Measurements from ENCODE around the gene WNT5B. TPM values are rescaled to one million over a fixed set of nuclear protein-coding genes. Genes with fewer than 3 reads are reported as not detected.

The WNT5B gene
- polyA plus RNA-seq, 4 donors = 0.67 to 4.9 (median 2.3) TPM

DNA sequence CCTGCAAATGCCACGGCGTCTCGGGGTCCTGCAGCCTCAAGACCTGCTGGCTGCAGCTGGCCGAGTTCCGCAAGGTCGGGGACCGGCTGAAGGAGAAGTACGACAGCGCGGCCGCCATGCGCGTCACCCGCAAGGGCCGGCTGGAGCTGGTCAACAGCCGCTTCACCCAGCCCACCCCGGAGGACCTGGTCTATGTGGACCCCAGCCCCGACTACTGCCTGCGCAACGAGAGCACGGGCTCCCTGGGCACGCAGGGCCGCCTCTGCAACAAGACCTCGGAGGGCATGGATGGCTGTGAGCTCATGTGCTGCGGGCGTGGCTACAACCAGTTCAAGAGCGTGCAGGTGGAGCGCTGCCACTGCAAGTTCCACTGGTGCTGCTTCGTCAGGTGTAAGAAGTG, 16.8 kb downstream of the WNT5B start:
- H3K9me3 ChIP-seq (ENCODE audit: control insufficient read depth in 2 of 2, insufficient read depth in 1 of 2, low read depth in 1 of 2, low read length in 1 of 2) = no peaks in the 10 kb centered on the region
- no peak for DNase-seq
- FAIRE-seq = no peak
- H3K27ac ChIP-seq (ENCODE audit: low read depth in 1 of 3, low read length in 2 of 3) = no peak overlapping the region
- WGBS, 3 donors = 96 to 99% (median 97%) methylated on average over 29 of the region's 29 CpGs
- peaks cover 0 to 12% (median 0%) of the 10 kb centered on the region in 3 donors for H3K36me3 ChIP-seq (ENCODE audit: control insufficient read depth in 3 of 3, insufficient read depth in 2 of 3, low read depth in 1 of 3, low read length in 3 of 3)
- H3K4me1 ChIP-seq (ENCODE audit: control insufficient read depth in 3 of 3, insufficient read depth in 2 of 3, low read depth in 1 of 3, low read length in 2 of 3) = peaks cover 0 to 9% (median 0%) of the 10 kb centered on the region in 3 donors
- H3K4me3 ChIP-seq (ENCODE audit: low read depth in 1 of 3, low read length in 3 of 3) = no peak overlapping the region
- H3K27me3 ChIP-seq (ENCODE audit: control insufficient read depth in 3 of 3, insufficient read depth in 3 of 3, low read length in 3 of 3) = peaks cover 0 to 3% (median 0%) of the 10 kb centered on the region in 3 donors

- Histone ChIP-seq H3K4me3 (ENCODE audit: low read depth in 1 of 3, low read length in 3 of 3) (no peak overlapping the region), H3K27me3 (ENCODE audit: control insufficient read depth in 3 of 3, insufficient read depth in 3 of 3, low read length in 3 of 3) (peaks cover 0 to 6% (median 0%) of the 10 kb centered on the region in 3 donors), H3K27ac (ENCODE audit: low read depth in 1 of 3, low read length in 2 of 3) (no peak overlapping the region), H3K36me3 (ENCODE audit: control insufficient read depth in 3 of 3, insufficient read depth in 2 of 3, low read depth in 1 of 3, low read length in 3 of 3) (peaks cover 0 to 12% (median 0%) of the 10 kb centered on the region in 3 donors), H3K9me3 (ENCODE audit: control insufficient read depth in 2 of 2, insufficient read depth in 1 of 2, low read depth in 1 of 2, low read length in 1 of 2) (no peaks in the 10 kb centered on the region), H3K4me1 (ENCODE audit: control insufficient read depth in 3 of 3, insufficient read depth in 2 of 3, low read depth in 1 of 3, low read length in 2 of 3) (peaks cover 0 to 9% (median 0%) of the 10 kb centered on the region in 3 donors)
- 83 to 87% (median 83%) methylated on average over 21 of the region's 21 CpGs for WGBS, 3 donors
- no peak for FAIRE-seq
- DNase-seq = no peak
Observed at GRCh38 chr12:1646569-1647284, 17.7 kb downstream of the WNT5B start.

DNA sequence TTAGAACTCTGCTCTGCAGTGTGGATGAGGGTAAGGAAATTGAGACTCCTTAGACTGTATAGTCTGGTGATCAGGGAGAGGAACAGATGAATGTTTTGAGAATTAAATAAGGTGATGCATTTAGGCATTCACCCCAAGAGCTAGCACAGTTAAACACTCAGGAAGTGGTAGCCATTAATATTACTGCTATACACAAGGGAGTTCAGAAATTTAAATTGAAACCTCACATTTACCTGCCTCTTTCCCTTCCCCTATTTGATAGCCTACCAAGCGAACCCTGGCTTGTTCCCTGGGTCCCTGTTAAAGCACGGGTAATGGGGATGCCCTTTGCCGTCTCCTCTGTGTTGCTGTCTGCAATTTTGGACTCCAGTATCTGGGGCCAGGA, 18.2 kb downstream of the WNT5B start:
- H3K36me3 ChIP-seq (ENCODE audit: control insufficient read depth in 3 of 3, insufficient read depth in 2 of 3, low read depth in 1 of 3, low read length in 3 of 3) = peaks cover 0 to 12% (median 0%) of the 10 kb centered on the region in 3 donors
- no peak for FAIRE-seq
- no peaks in the 10 kb centered on the region for H3K9me3 ChIP-seq (ENCODE audit: control insufficient read depth in 2 of 2, insufficient read depth in 1 of 2, low read depth in 1 of 2, low read length in 1 of 2)
- no peak overlapping the region for H3K4me3 ChIP-seq (ENCODE audit: low read depth in 1 of 3, low read length in 3 of 3)
- peaks cover 0 to 5% (median 0%) of the 10 kb centered on the region in 3 donors for H3K4me1 ChIP-seq (ENCODE audit: control insufficient read depth in 3 of 3, insufficient read depth in 2 of 3, low read depth in 1 of 3, low read length in 2 of 3)
- H3K27me3 ChIP-seq (ENCODE audit: control insufficient read depth in 3 of 3, insufficient read depth in 3 of 3, low read length in 3 of 3) = peaks cover 0 to 5% (median 0%) of the 10 kb centered on the region in 3 donors
- H3K27ac ChIP-seq (ENCODE audit: low read depth in 1 of 3, low read length in 2 of 3) = no peak overlapping the region
- no peak for DNase-seq
- WGBS, 3 donors = 91 to 95% (median 91%) methylated on average over 3 of the region's 3 CpGs

GRCh38 chr12:1650260-1650977, 21.4 kb downstream of the WNT5B start:
- no peaks in the 10 kb centered on the region for H3K9me3 ChIP-seq (ENCODE audit: control insufficient read depth in 2 of 2, insufficient read depth in 1 of 2, low read depth in 1 of 2, low read length in 1 of 2)
- no peaks in the 10 kb centered on the region for H3K4me1 ChIP-seq (ENCODE audit: control insufficient read depth in 3 of 3, insufficient read depth in 2 of 3, low read depth in 1 of 3, low read length in 2 of 3)
- H3K27me3 ChIP-seq (ENCODE audit: control insufficient read depth in 3 of 3, insufficient read depth in 3 of 3, low read length in 3 of 3) = peaks cover 0 to 5% (median 0%) of the 10 kb centered on the region in 3 donors
- DNase-seq (no peak), FAIRE-seq (no peak)
- peak overlapping the region in 1 of 3 donors; percentile 13 for H3K27ac ChIP-seq (ENCODE audit: low read depth in 1 of 3, low read length in 2 of 3)
- no peak overlapping the region for H3K4me3 ChIP-seq (ENCODE audit: low read depth in 1 of 3, low read length in 3 of 3)
- H3K36me3 ChIP-seq (ENCODE audit: control insufficient read depth in 3 of 3, insufficient read depth in 2 of 3, low read depth in 1 of 3, low read length in 3 of 3) = peaks cover 0 to 12% (median 0%) of the 10 kb centered on the region in 3 donors
- 48 to 55% (median 55%) methylated on average over 5 of the region's 5 CpGs for WGBS, 3 donors

DNA sequence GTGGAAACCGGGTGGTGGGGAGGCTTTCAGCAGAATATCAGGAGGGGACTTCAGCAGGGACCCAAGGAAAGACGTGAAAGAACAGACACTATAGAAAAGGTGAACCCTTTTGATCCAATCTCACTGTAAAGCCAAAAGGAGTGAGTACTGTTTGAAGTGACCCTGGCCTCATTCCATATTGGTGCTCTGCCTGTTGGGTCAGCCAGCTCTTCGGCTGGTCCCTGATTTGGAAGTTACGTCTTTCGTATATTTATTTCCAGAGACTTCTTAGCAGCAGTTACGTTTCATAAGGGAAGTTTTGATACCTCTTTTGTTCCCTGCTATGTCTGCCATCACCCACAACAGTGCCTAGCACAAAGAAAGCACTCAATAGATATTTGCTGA, 21.9 kb downstream of the WNT5B start:
- Histone ChIP-seq H3K36me3 (ENCODE audit: control insufficient read depth in 3 of 3, insufficient read depth in 2 of 3, low read depth in 1 of 3, low read length in 3 of 3) (peaks cover 0 to 10% (median 0%) of the 10 kb centered on the region in 3 donors), H3K9me3 (ENCODE audit: control insufficient read depth in 2 of 2, insufficient read depth in 1 of 2, low read depth in 1 of 2, low read length in 1 of 2) (no peaks in the 10 kb centered on the region), H3K27ac (ENCODE audit: low read depth in 1 of 3, low read length in 2 of 3) (peak overlapping the region in 1 of 3 donors; percentile 13), H3K4me3 (ENCODE audit: low read depth in 1 of 3, low read length in 3 of 3) (no peak overlapping the region), H3K4me1 (ENCODE audit: control insufficient read depth in 3 of 3, insufficient read depth in 2 of 3, low read depth in 1 of 3, low read length in 2 of 3) (no peaks in the 10 kb centered on the region), H3K27me3 (ENCODE audit: control insufficient read depth in 3 of 3, insufficient read depth in 3 of 3, low read length in 3 of 3) (peaks cover 0 to 5% (median 0%) of the 10 kb centered on the region in 3 donors)
- no peak for DNase-seq
- WGBS, 3 donors = 63 to 77% (median 73%) methylated on average over 6 of the region's 6 CpGs
- FAIRE-seq = no peak

GRCh38 chr12:1651946-1652345, 22.9 kb downstream of the WNT5B start:
- Histone ChIP-seq H3K4me1 (ENCODE audit: control insufficient read depth in 3 of 3, insufficient read depth in 2 of 3, low read depth in 1 of 3, low read length in 2 of 3) (no peaks in the 10 kb centered on the region), H3K27ac (ENCODE audit: low read depth in 1 of 3, low read length in 2 of 3) (no peak overlapping the region), H3K9me3 (ENCODE audit: control insufficient read depth in 2 of 2, insufficient read depth in 1 of 2, low read depth in 1 of 2, low read length in 1 of 2) (no peaks in the 10 kb centered on the region), H3K4me3 (ENCODE audit: low read depth in 1 of 3, low read length in 3 of 3) (no peak overlapping the region), H3K36me3 (ENCODE audit: control insufficient read depth in 3 of 3, insufficient read depth in 2 of 3, low read depth in 1 of 3, low read length in 3 of 3) (peaks cover 0 to under 1% (median 0%) of the 10 kb centered on the region in 3 donors), H3K27me3 (ENCODE audit: control insufficient read depth in 3 of 3, insufficient read depth in 3 of 3, low read length in 3 of 3) (peaks cover 0 to 5% (median 0%) of the 10 kb centered on the region in 3 donors)
- FAIRE-seq = no peak
- DNase-seq = no peak

DNA sequence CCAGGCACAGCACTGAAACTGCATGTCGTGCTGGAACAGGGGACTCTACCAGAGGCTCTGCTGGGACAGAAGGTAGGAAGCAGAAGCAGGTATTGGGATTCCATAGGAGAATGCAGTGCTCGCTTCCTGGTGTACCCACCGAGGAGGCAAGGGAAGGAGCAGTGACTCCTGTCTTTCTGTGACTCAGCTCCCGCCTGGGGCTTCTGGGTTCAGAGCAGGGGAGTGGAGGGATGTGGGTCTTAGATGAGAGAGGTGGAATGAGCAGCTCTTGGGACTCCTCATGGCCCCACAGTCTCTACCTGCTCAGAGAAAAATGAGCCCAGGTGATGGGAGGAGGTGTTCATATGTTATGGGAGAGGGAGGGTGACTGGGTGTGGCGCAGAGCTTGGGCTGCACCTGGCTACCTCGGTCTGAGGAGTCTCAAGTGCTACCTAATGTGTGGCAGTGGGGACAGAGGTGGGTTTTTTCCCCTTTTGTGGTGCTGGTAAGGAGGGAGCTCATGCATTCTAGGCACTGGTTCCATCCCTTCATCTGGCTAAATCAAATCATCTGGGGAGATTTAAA, 26.3 kb downstream of the WNT5B start:
- DNase-seq = peak in 1 of 2 donors; percentile 46
- Histone ChIP-seq H3K4me3 (ENCODE audit: low read depth in 1 of 3, low read length in 3 of 3) (no peak overlapping the region), H3K9me3 (ENCODE audit: control insufficient read depth in 2 of 2, insufficient read depth in 1 of 2, low read depth in 1 of 2, low read length in 1 of 2) (no peaks in the 10 kb centered on the region), H3K27ac (ENCODE audit: low read depth in 1 of 3, low read length in 2 of 3) (no peak overlapping the region), H3K36me3 (ENCODE audit: control insufficient read depth in 3 of 3, insufficient read depth in 2 of 3, low read depth in 1 of 3, low read length in 3 of 3) (no peaks in the 10 kb centered on the region), H3K4me1 (ENCODE audit: control insufficient read depth in 3 of 3, insufficient read depth in 2 of 3, low read depth in 1 of 3, low read length in 2 of 3) (peaks cover 0 to 11% (median 2%) of the 10 kb centered on the region in 3 donors), H3K27me3 (ENCODE audit: control insufficient read depth in 3 of 3, insufficient read depth in 3 of 3, low read length in 3 of 3) (peaks cover 0 to 5% (median 0%) of the 10 kb centered on the region in 3 donors)
- no peak for FAIRE-seq
- WGBS, 3 donors = 48 to 72% (median 59%) methylated on average over 6 of the region's 6 CpGs

- Histone ChIP-seq H3K9me3 (ENCODE audit: control insufficient read depth in 2 of 2, insufficient read depth in 1 of 2, low read depth in 1 of 2, low read length in 1 of 2) (no peaks in the 10 kb centered on the region), H3K4me3 (ENCODE audit: low read depth in 1 of 3, low read length in 3 of 3) (no peak overlapping the region), H3K36me3 (ENCODE audit: control insufficient read depth in 3 of 3, insufficient read depth in 2 of 3, low read depth in 1 of 3, low read length in 3 of 3) (no peaks in the 10 kb centered on the region), H3K27ac (ENCODE audit: low read depth in 1 of 3, low read length in 2 of 3) (no peak overlapping the region), H3K27me3 (ENCODE audit: control insufficient read depth in 3 of 3, insufficient read depth in 3 of 3, low read length in 3 of 3) (peaks cover 0 to 2% (median 0%) of the 10 kb centered on the region in 3 donors), H3K4me1 (ENCODE audit: control insufficient read depth in 3 of 3, insufficient read depth in 2 of 3, low read depth in 1 of 3, low read length in 2 of 3) (peaks cover 0 to 19% (median 2%) of the 10 kb centered on the region in 3 donors)
- DNase-seq (no peak), FAIRE-seq (no peak)
- 83 to 92% (median 92%) methylated on average over 12 of the region's 12 CpGs for WGBS, 3 donors
Observed at GRCh38 chr12:1656902-1657301, 27.9 kb downstream of the WNT5B start.
